ENCODE data around the gene CREB5.
"Not testable (repeated sequence)": the region's sequence is repeated elsewhere in the genome, so short reads cannot be mapped to it uniquely, and the experiment has no call there.

Gene CREB5

GRCh38 chr7:28533731-28534531 lies 121.6 kb downstream of the CREB5 start:
- Mint-ChIP-seq H3K4me3 (no peak overlapping the region), H3K9me3 (no peaks in the 10 kb centered on the region), H3K36me3 (no peaks in the 10 kb centered on the region), H3K27me3 (peaks cover 6% of the 10 kb centered on the region), H3K27ac (no peak overlapping the region), H3K4me1 (no peaks in the 10 kb centered on the region)
- CTCF ChIA-PET: no interaction called here
- DNase-seq: no peak

- H3K36me3 Mint-ChIP-seq: no peaks in the 10 kb centered on the region
- H3K27ac Mint-ChIP-seq: no peak overlapping the region
- CTCF ChIA-PET: no interaction called here
Measured at GRCh38 chr7:28536259-28536658, 123.9 kb downstream of the CREB5 start.

GRCh38 chr7:28539289-28539981 lies 127.1 kb downstream of the CREB5 start:
- no peak overlapping the region for H3K27ac Mint-ChIP-seq
- CTCF ChIA-PET: no interaction called here
- no peak for DNase-seq
- no peaks in the 10 kb centered on the region for H3K9me3 Mint-ChIP-seq
- H3K4me3 Mint-ChIP-seq: no peak overlapping the region
- no peaks in the 10 kb centered on the region for H3K36me3 Mint-ChIP-seq
- no peaks in the 10 kb centered on the region for H3K4me1 Mint-ChIP-seq
- peaks cover 7% of the 10 kb centered on the region for H3K27me3 Mint-ChIP-seq

More at GRCh38 chr7:28536259-28536658, 123.9 kb downstream of the CREB5 start:
- no peaks in the 10 kb centered on the region for H3K4me1 Mint-ChIP-seq
- no peak for DNase-seq
- H3K27me3 Mint-ChIP-seq: peaks cover 6% of the 10 kb centered on the region
- H3K4me3 Mint-ChIP-seq: no peak overlapping the region
- H3K9me3 Mint-ChIP-seq: no peaks in the 10 kb centered on the region

GRCh38 chr7:28542410-28542809 lies 130.1 kb downstream of the CREB5 start:
- no peak for DNase-seq
- no peaks in the 10 kb centered on the region for H3K4me1 Mint-ChIP-seq
- CTCF ChIA-PET: no interaction called here
- peaks cover 4% of the 10 kb centered on the region for H3K27me3 Mint-ChIP-seq
- no peak overlapping the region for H3K27ac Mint-ChIP-seq
- no peak overlapping the region for H3K4me3 Mint-ChIP-seq
- H3K36me3 Mint-ChIP-seq: no peaks in the 10 kb centered on the region
- H3K9me3 Mint-ChIP-seq: no peaks in the 10 kb centered on the region

GRCh38 chr7:28544453-28545117 lies 132.3 kb downstream of the CREB5 start:
- no peak for DNase-seq
- Mint-ChIP-seq H3K9me3 (no peaks in the 10 kb centered on the region), H3K27me3 (peaks cover 4% of the 10 kb centered on the region), H3K27ac (no peak overlapping the region), H3K4me3 (no peak overlapping the region), H3K4me1 (no peaks in the 10 kb centered on the region), H3K36me3 (no peaks in the 10 kb centered on the region)
- CTCF ChIA-PET: no interaction called here

DNA sequence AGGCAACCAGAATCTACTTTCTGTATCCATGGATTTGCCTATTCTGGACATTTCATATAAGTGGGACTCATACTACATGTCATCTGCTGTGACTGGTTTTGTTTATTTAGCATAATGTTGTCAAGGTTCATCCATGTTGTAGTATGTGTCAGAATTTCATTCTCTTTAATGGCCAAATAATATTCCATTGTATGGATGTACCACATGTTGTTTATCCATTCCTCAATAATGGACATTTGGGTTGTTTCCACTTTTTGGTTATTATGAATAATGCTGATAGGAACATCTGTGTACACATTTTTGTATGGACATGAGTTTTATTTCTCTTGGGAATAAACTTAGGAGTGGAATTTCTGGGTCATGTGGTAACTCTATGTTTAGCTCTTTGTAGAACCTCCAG lies 133.7 kb downstream of the CREB5 start:
- Mint-ChIP-seq H3K4me1 (no peaks in the 10 kb centered on the region), H3K4me3 (no peak overlapping the region), H3K36me3 (no peaks in the 10 kb centered on the region), H3K27me3 (peaks cover 4% of the 10 kb centered on the region), H3K9me3 (no peaks in the 10 kb centered on the region), H3K27ac (no peak overlapping the region)
- CTCF ChIA-PET: no interaction called here
- no peak for DNase-seq

- H3K36me3 Mint-ChIP-seq: no peaks in the 10 kb centered on the region
- H3K27ac Mint-ChIP-seq: no peak overlapping the region
- DNase-seq: no peak
- H3K4me3 Mint-ChIP-seq: no peak overlapping the region
- no peaks in the 10 kb centered on the region for H3K9me3 Mint-ChIP-seq
- CTCF ChIA-PET: no interaction called here
- H3K27me3 Mint-ChIP-seq: peaks cover 9% of the 10 kb centered on the region
- H3K4me1 Mint-ChIP-seq: no peaks in the 10 kb centered on the region
Measured at GRCh38 chr7:28547115-28547514, 134.8 kb downstream of the CREB5 start.

DNA sequence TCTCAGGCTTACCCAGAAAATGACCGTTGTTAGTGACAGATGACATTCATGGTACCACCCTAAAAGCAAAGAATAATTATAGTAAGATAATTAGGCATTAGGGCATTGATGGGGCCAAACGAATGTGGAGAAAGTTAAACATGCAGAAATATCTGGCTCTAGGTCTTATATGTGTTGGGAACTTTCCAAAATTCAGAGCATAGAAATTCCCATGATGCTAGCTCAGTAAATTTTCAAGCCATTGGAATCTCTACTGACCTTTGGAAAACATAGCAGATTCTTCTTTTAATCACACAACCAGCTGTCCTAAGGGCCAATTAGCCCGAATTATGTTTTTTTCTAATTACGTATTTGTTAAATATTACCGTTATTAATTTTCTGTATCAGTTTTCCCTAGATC lies 136.1 kb downstream of the CREB5 start:
- Mint-ChIP-seq H3K9me3 (no peaks in the 10 kb centered on the region), H3K4me1 (no peaks in the 10 kb centered on the region), H3K27me3 (peaks cover 9% of the 10 kb centered on the region), H3K4me3 (no peak overlapping the region), H3K27ac (no peak overlapping the region), H3K36me3 (no peaks in the 10 kb centered on the region)
- CTCF ChIA-PET: no interaction called here
- no peak for DNase-seq

DNA sequence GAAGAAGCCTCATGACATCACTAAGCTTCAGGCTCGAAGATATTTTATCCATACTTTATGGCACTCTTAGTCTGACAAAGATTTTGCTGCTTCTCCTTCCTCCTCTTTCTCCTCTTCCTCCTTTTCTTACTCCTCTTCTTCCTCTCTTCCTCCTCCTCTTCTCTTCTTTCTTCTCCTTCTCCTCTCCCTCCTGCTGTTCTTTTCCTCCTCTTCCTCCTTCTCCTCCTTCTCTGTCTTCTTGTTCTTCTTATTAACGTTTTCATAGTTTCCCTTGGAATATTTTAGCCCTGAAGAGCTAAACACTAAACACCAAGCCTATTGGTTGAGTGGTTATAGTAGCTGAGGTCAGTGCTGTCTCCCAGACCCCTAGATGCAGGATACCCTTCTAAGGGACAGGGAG lies 137.7 kb downstream of the CREB5 start:
- CTCF ChIA-PET: no interaction called here
- no peak overlapping the region for H3K4me3 Mint-ChIP-seq

GRCh38 chr7:28550580-28551186 lies 138.4 kb downstream of the CREB5 start:
- CTCF ChIA-PET: no interaction called here
- DNase-seq: no peak
- H3K27me3 Mint-ChIP-seq: peaks cover 16% of the 10 kb centered on the region

More for the DNA sequence above, 137.7 kb downstream of the CREB5 start:
- Mint-ChIP-seq H3K9me3 (no peaks in the 10 kb centered on the region), H3K27ac (no peak overlapping the region), H3K36me3 (no peaks in the 10 kb centered on the region), H3K4me1 (no peaks in the 10 kb centered on the region), H3K27me3 (peaks cover 16% of the 10 kb centered on the region)
- no peak for DNase-seq

DNA sequence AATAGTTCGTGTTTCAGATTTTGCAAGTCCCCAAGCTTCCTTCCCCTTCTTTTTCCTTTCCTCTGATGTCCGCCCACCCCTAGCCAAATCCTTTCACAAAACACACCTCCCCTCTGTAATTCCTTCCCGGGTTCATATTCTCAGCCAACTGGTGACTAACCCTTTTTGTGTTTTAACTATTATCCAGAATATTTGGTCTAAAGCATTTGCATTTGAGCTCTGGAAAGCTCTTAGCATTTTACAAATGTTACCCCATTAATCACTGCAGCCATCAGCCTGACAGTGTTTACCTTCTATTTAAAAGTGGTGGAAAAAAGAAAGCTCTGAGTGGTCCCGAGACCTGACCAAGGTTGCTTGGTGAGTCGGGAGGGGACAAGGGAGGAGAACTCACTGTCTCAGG lies 139.0 kb downstream of the CREB5 start:
- no peaks in the 10 kb centered on the region for H3K36me3 Mint-ChIP-seq
- H3K9me3 Mint-ChIP-seq: no peaks in the 10 kb centered on the region

More at GRCh38 chr7:28550580-28551186, 138.4 kb downstream of the CREB5 start:
- no peaks in the 10 kb centered on the region for H3K9me3 Mint-ChIP-seq
- H3K4me3 Mint-ChIP-seq: no peak overlapping the region
- H3K27ac Mint-ChIP-seq: no peak overlapping the region
- H3K36me3 Mint-ChIP-seq: no peaks in the 10 kb centered on the region
- H3K4me1 Mint-ChIP-seq: no peaks in the 10 kb centered on the region

GRCh38 chr7:28551766-28552165 lies 139.4 kb downstream of the CREB5 start:
- CTCF ChIA-PET, H3K9me3 Mint-ChIP-seq, H3K4me1 Mint-ChIP-seq, H3K4me3 Mint-ChIP-seq, DNase-seq, H3K27ac Mint-ChIP-seq, H3K36me3 Mint-ChIP-seq: not testable (repeated sequence)
- H3K27me3 Mint-ChIP-seq: peaks cover 18% of the 10 kb centered on the region

More for the DNA sequence above, 139.0 kb downstream of the CREB5 start:
- DNase-seq: no peak
- H3K27me3 Mint-ChIP-seq: peaks cover 16% of the 10 kb centered on the region
- H3K27ac Mint-ChIP-seq: no peak overlapping the region
- no peaks in the 10 kb centered on the region for H3K4me1 Mint-ChIP-seq
- no peak overlapping the region for H3K4me3 Mint-ChIP-seq
- CTCF ChIA-PET: no interaction called here

DNA sequence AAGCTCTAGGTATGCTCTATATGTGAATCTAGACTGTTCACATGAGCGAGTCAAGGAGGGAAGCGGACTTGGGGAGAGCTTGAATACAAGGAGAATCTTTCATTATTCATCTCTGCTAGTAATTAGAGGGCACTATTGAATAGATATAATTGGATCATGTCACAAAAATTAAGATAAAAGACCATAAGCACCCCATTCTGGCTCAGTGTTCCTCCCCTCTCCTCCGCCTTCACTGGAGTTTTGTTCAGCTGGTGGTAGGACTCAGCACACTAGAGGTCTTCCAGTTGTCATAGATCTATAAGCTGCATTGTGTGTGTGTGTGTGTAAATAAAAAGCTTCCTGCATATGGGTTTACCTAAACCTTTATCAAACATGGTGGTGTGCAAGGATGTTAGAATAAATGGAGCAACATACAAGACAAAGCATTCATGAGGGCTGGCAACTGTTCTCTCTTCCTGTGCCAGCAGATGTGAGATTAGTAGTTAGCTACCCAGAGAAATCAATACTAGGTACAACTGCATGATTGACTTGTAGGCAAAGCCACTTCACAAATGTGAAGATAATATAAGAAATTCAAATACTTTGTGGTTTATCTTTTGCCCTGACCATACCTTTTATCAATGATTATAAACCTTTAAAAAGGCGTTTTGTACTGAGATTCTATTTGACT lies 142.6 kb downstream of the CREB5 start:
- H3K4me3 Mint-ChIP-seq: no peak overlapping the region
- DNase-seq: no peak
- H3K4me1 Mint-ChIP-seq: no peaks in the 10 kb centered on the region
- H3K27me3 Mint-ChIP-seq: peaks cover 20% of the 10 kb centered on the region
- no peaks in the 10 kb centered on the region for H3K36me3 Mint-ChIP-seq
- CTCF ChIA-PET: no interaction called here
- no peak overlapping the region for H3K27ac Mint-ChIP-seq
- H3K9me3 Mint-ChIP-seq: peaks cover under 1% of the 10 kb centered on the region

GRCh38 chr7:28556025-28556424 lies 143.7 kb downstream of the CREB5 start:
- Mint-ChIP-seq H3K36me3 (no peaks in the 10 kb centered on the region), H3K4me1 (no peaks in the 10 kb centered on the region)
- CTCF ChIA-PET: no interaction called here

More at GRCh38 chr7:28556025-28556424, 143.7 kb downstream of the CREB5 start:
- Mint-ChIP-seq H3K9me3 (peaks cover 6% of the 10 kb centered on the region), H3K4me3 (no peak overlapping the region), H3K27ac (no peak overlapping the region), H3K27me3 (peaks cover 20% of the 10 kb centered on the region)
- no peak for DNase-seq

Measured in activated naive CD4-positive, alpha-beta T cell treated with anti-CD3 and anti-CD28 coated beads, Interleukin-2, amount 10 ng/mL, durations not matched to agents 7 days and 5 days (primary cell).